ENCODE data around the gene PCLO.
"Not testable (repeated sequence)": the region's sequence is repeated elsewhere in the genome, so short reads cannot be mapped to it uniquely, and the experiment has no call there.

Gene PCLO

GRCh38 chr7:82945056-82945455 lies 217.6 kb downstream of the PCLO start:
- TF ChIP-seq, protein P1, sequence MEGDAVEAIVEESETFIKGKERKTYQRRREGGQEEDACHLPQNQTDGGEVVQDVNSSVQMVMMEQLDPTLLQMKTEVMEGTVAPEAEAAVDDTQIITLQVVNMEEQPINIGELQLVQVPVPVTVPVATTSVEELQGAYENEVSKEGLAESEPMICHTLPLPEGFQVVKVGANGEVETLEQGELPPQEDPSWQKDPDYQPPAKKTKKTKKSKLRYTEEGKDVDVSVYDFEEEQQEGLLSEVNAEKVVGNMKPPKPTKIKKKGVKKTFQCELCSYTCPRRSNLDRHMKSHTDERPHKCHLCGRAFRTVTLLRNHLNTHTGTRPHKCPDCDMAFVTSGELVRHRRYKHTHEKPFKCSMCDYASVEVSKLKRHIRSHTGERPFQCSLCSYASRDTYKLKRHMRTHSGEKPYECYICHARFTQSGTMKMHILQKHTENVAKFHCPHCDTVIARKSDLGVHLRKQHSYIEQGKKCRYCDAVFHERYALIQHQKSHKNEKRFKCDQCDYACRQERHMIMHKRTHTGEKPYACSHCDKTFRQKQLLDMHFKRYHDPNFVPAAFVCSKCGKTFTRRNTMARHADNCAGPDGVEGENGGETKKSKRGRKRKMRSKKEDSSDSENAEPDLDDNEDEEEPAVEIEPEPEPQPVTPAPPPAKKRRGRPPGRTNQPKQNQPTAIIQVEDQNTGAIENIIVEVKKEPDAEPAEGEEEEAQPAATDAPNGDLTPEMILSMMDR (IDR thresholded peaks at IDR 0.05; ENCODE audit: insufficient read depth, missing control alignments) = no peak
- FAIRE-seq (no peak), DNase-seq (ENCODE audit: insufficient read length, low spot score) (no peak)

DNA sequence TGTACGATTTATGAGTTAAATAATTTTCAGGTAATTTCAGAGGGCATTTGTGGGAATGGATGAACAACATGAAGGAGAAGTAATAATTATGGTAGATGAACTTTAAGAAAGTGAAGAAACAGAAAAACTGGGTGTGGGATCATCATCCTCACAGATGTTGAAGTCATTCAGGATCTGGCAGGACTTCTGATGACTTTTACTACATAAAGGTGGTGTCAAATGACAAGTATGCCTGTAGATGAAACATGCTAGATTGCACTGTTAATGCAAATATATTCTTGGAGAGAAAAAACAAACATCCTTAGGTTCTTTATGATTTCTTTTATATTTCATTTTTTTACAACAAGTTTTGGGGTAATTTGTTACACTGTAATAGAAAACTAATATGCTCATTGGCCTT lies 230.2 kb downstream of the PCLO start:
- FAIRE-seq = no peak
- TF ChIP-seq, protein P1 (IDR thresholded peaks at IDR 0.05; ENCODE audit: insufficient read depth, missing control alignments) = no peak
- DNase-seq (ENCODE audit: insufficient read length, low spot score) = no peak

DNA sequence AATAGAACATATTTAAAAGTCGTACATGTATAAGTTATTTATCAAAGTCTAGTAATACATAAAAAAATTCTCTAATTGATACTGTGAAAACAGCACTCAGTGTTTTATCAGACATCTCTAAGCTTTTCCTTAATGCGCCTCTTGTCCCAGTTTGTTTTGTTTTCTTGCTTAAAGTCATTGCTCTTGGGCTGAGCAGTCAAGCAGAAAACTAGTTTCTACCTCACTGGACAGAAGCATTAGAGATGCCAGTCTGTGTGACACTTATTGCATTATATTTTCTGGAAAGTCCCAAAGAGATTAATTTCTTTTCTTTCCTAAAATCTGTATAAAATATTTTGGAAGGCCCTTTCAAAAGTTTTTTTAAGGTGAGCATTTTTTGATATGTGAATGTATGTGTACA lies 236.2 kb downstream of the PCLO start:
- no peak for DNase-seq (ENCODE audit: insufficient read length, low spot score)
- no peak for FAIRE-seq
- TF ChIP-seq, protein P1 (IDR thresholded peaks at IDR 0.05; ENCODE audit: insufficient read depth, missing control alignments) = no peak

DNA sequence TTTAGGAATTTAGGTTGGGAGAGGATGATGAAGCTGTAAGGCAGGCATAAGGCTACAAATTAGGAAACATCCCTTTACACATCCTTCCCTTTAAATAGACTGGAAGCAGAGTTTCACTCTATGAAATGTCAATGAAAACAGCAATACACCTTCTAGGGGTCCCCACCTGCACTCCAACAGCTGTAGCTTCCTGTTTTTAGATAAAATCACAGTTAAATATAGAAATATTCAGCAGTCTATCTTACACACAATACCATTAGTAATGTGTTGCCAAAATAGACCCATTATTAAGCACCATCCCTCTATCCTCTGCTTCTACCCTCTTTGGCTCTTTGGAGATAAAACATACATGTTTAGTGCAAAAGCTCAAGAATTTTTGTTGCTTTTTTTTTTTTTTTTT lies 237.4 kb downstream of the PCLO start:
- TF ChIP-seq, protein P1 (IDR thresholded peaks at IDR 0.05; ENCODE audit: insufficient read depth, missing control alignments) = no peak
- FAIRE-seq (no peak), DNase-seq (ENCODE audit: insufficient read length, low spot score) (no peak)

- TF ChIP-seq, protein P1 (IDR thresholded peaks at IDR 0.05; ENCODE audit: insufficient read depth, missing control alignments) = no peak
Observed at GRCh38 chr7:82906502-82906901, 256.2 kb downstream of the PCLO start.

GRCh38 chr7:82904871-82905270 lies 257.8 kb downstream of the PCLO start:
- TF ChIP-seq, protein P1 (IDR thresholded peaks at IDR 0.05; ENCODE audit: insufficient read depth, missing control alignments) = no peak
- no peak for DNase-seq (ENCODE audit: insufficient read length, low spot score)
- no peak for FAIRE-seq

More at GRCh38 chr7:82906502-82906901, 256.2 kb downstream of the PCLO start:
- FAIRE-seq = no peak
- DNase-seq (ENCODE audit: insufficient read length, low spot score) = no peak

- DNase-seq (ENCODE audit: insufficient read length, low spot score); FAIRE-seq: not testable (repeated sequence)
Observed at GRCh38 chr7:82901098-82901497, 261.6 kb downstream of the PCLO start.

DNA sequence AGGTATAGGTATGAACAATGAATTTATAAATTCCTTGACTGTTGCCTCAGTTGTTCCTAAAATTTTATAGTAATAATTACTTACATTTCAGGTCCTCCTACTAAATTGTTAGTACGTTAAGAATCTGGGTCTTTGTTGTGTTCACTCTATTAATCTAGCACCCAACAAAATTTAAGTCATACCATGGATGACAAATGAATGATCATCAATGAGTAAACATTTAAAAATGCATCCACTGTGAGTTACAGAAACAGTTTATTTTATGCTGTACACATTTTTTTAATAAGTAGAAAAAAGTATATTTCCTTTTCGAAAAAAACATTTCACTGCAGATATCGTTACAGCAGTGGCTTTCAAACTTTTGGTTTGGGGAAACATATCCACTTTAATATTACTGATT lies 265.2 kb downstream of the PCLO start:
- no peak for FAIRE-seq
- TF ChIP-seq, protein P1 (IDR thresholded peaks at IDR 0.05; ENCODE audit: insufficient read depth, missing control alignments) = no peak
- DNase-seq (ENCODE audit: insufficient read length, low spot score) = no peak

DNA sequence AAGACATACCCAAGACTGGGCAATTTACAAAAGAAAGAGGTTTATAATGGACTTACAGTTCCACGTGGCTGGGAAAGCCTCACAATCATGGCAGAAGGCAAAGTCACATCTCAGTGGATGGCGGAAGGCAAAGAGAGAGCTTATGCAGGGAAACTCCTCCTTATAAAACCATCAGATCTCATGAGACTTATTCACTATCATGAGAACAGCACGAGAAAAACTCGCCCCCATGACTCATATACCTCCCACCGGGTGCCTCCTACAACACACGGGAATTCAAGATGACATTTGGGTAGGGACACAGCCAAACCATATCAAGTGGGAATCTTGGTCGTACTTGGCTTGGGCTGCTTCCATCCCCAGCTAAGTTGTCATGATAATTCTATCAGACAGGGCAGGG lies 268.3 kb downstream of the PCLO start:
- DNase-seq (ENCODE audit: insufficient read length, low spot score) = not testable (repeated sequence)

More for the DNA sequence above, 268.3 kb downstream of the PCLO start:
- FAIRE-seq = not testable (repeated sequence)

Data from D721Med (cell line).